NB4 (cell line): Measurements from ENCODE around the gene LCE1E.

Source experiments
- POLR2A ChIP-seq: IDR thresholded peaks from 2 replicates; pipeline ENCODE4 v1.6.1; 2011; ENCODE audit warnings: mild to moderate bottlenecking; ENCODE audit not compliant: insufficient read length; ENCODE audit errors: extremely low read depth
- TF ChIP-seq, protein P1 (sequence below): IDR thresholded peaks from one replicate; pipeline ENCODE4 v1.5.1; 2012; ENCODE audit warnings: low read depth, low read length

DNA sequence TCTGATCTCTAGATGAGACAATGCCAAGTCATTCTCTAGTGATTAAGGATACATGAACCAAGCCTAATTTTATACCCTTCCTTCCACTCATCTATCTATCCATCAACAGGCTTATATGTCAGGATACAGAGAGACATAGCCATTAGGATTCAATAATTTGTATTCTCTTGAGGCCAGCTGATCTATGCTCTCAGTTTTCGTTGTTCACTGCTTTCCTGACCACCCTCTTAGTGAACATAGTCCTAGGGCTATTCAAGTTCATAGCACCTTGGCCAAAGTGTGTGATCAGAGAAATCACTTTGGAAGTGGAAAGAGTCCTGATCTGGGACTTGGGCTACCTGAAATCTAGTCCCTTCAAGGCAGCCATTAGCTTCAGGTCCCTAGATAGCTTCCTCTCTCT lies 32.5 kb upstream of the LCE1E start:
- no peak for TF ChIP-seq POLR2A
- TF ChIP-seq, protein P1, sequence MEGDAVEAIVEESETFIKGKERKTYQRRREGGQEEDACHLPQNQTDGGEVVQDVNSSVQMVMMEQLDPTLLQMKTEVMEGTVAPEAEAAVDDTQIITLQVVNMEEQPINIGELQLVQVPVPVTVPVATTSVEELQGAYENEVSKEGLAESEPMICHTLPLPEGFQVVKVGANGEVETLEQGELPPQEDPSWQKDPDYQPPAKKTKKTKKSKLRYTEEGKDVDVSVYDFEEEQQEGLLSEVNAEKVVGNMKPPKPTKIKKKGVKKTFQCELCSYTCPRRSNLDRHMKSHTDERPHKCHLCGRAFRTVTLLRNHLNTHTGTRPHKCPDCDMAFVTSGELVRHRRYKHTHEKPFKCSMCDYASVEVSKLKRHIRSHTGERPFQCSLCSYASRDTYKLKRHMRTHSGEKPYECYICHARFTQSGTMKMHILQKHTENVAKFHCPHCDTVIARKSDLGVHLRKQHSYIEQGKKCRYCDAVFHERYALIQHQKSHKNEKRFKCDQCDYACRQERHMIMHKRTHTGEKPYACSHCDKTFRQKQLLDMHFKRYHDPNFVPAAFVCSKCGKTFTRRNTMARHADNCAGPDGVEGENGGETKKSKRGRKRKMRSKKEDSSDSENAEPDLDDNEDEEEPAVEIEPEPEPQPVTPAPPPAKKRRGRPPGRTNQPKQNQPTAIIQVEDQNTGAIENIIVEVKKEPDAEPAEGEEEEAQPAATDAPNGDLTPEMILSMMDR = no peak
